T-helper 2 cell treated with Interferon-gamma antibody and Interleukin-4, amounts not matched to agents 5 μg/mL and 100 μg/mL, for 36 hours (primary cell): ENCODE results near the gene ZNF79.
A peak's percentile ranks its signal among the peaks of the same experiment; 100 is the strongest.

Source experiments
- DNase-seq: peaks from one replicate; pipeline ENCODE4 v3.0.0; 2021; ENCODE audit warnings: low spot score
- H3K27ac Mint-ChIP-seq: one replicate; pipeline ENCODE4 v1.8.0; 2021; ENCODE audit warnings: mild to moderate bottlenecking, mixed read lengths
- H3K27me3 Mint-ChIP-seq: one replicate; pipeline ENCODE4 v1.8.0; 2021; ENCODE audit warnings: low read depth, mixed read lengths
- H3K36me3 Mint-ChIP-seq: one replicate; pipeline ENCODE4 v1.8.0; 2021; ENCODE audit warnings: low read depth, mixed read lengths
- H3K4me1 Mint-ChIP-seq: one replicate; pipeline ENCODE4 v1.8.0; 2021; ENCODE audit warnings: low read depth, mixed read lengths
- H3K4me3 Mint-ChIP-seq: one replicate; pipeline ENCODE4 v1.8.0; 2022; ENCODE audit warnings: mild to moderate bottlenecking, moderate library complexity, mixed read lengths
- H3K9me3 Mint-ChIP-seq: one replicate; pipeline ENCODE4 v1.8.0; 2021; ENCODE audit warnings: mixed read lengths

Gene ZNF79

GRCh38 chr9:127423934-127424675, at the start of gene ZNF79:
Gene ZNF79, plus strand, starts transcription at chr9:127424382. Its CDS starts 406 bp downstream, at chr9:127424788.
- peak; percentile 96 for DNase-seq
- peak within 1 kb of the TSS; percentile 97 for H3K4me3 Mint-ChIP-seq
- peaks cover 15% of the 10 kb centered on the region for H3K36me3 Mint-ChIP-seq
- H3K27me3 Mint-ChIP-seq = no peaks in the 10 kb centered on the region
- peak within 1 kb of the TSS; percentile 93 for H3K27ac Mint-ChIP-seq
- peaks cover 31% of the 10 kb centered on the region for H3K4me1 Mint-ChIP-seq
- H3K9me3 Mint-ChIP-seq = no peaks in the 10 kb centered on the region

- Mint-ChIP-seq H3K36me3 (no peaks in the 10 kb centered on the region), H3K27ac (no peak overlapping the region), H3K27me3 (peaks cover 55% of the 10 kb centered on the region), H3K4me1 (no peaks in the 10 kb centered on the region), H3K9me3 (peaks cover 4% of the 10 kb centered on the region), H3K4me3 (no peak overlapping the region)
- no peak for DNase-seq
These were observed 43.7 kb upstream of the ZNF79 start for GRCh38 chr9:127380479-127380878.

GRCh38 chr9:127382541-127382940, 41.6 kb upstream of the ZNF79 start:
- H3K4me3 Mint-ChIP-seq = no peak overlapping the region
- peaks cover 54% of the 10 kb centered on the region for H3K27me3 Mint-ChIP-seq
- peaks cover 4% of the 10 kb centered on the region for H3K9me3 Mint-ChIP-seq
- no peaks in the 10 kb centered on the region for H3K36me3 Mint-ChIP-seq
- peaks cover 3% of the 10 kb centered on the region for H3K4me1 Mint-ChIP-seq
- H3K27ac Mint-ChIP-seq = no peak overlapping the region
- DNase-seq = no peak

- Mint-ChIP-seq H3K27ac (no peak overlapping the region), H3K9me3 (peaks cover 4% of the 10 kb centered on the region), H3K27me3 (peaks cover 54% of the 10 kb centered on the region), H3K4me3 (no peak overlapping the region), H3K4me1 (peaks cover 15% of the 10 kb centered on the region), H3K36me3 (no peaks in the 10 kb centered on the region)
- no peak for DNase-seq
These were observed 40.0 kb upstream of the ZNF79 start for GRCh38 chr9:127384016-127384730.

- DNase-seq = no peak
- no peak overlapping the region for H3K27ac Mint-ChIP-seq
- peaks cover 21% of the 10 kb centered on the region for H3K4me1 Mint-ChIP-seq
- H3K36me3 Mint-ChIP-seq = no peaks in the 10 kb centered on the region
- H3K4me3 Mint-ChIP-seq = no peak overlapping the region
- peaks cover 47% of the 10 kb centered on the region for H3K27me3 Mint-ChIP-seq
- no peaks in the 10 kb centered on the region for H3K9me3 Mint-ChIP-seq
These were observed 39.3 kb upstream of the ZNF79 start for GRCh38 chr9:127384901-127385300.

- no peaks in the 10 kb centered on the region for H3K9me3 Mint-ChIP-seq
- H3K27ac Mint-ChIP-seq = no peak overlapping the region
- H3K4me1 Mint-ChIP-seq = peaks cover 28% of the 10 kb centered on the region
- no peak overlapping the region for H3K4me3 Mint-ChIP-seq
- peaks cover 41% of the 10 kb centered on the region for H3K27me3 Mint-ChIP-seq
- peaks cover 2% of the 10 kb centered on the region for H3K36me3 Mint-ChIP-seq
- DNase-seq = no peak
These were observed 37.9 kb upstream of the ZNF79 start for GRCh38 chr9:127386249-127386648.

- no peak overlapping the region for H3K4me3 Mint-ChIP-seq
- H3K4me1 Mint-ChIP-seq = peaks cover 30% of the 10 kb centered on the region
- peaks cover 2% of the 10 kb centered on the region for H3K36me3 Mint-ChIP-seq
- H3K9me3 Mint-ChIP-seq = no peaks in the 10 kb centered on the region
- DNase-seq = no peak
- no peak overlapping the region for H3K27ac Mint-ChIP-seq
- peaks cover 42% of the 10 kb centered on the region for H3K27me3 Mint-ChIP-seq
These were observed 37.2 kb upstream of the ZNF79 start for GRCh38 chr9:127386981-127387380.

GRCh38 chr9:127388037-127388855, 35.9 kb upstream of the ZNF79 start:
- peak; percentile 87 for DNase-seq
- Mint-ChIP-seq H3K4me3 (peak overlapping the region; percentile 66), H3K4me1 (peaks cover 33% of the 10 kb centered on the region), H3K27ac (peak overlapping the region; percentile 69), H3K27me3 (peaks cover 42% of the 10 kb centered on the region), H3K9me3 (no peaks in the 10 kb centered on the region), H3K36me3 (peaks cover 2% of the 10 kb centered on the region)

GRCh38 chr9:127388856-127389238, 35.3 kb upstream of the ZNF79 start:
- Mint-ChIP-seq H3K27me3 (peaks cover 40% of the 10 kb centered on the region), H3K4me3 (peak overlapping the region; percentile 66), H3K36me3 (peaks cover 2% of the 10 kb centered on the region), H3K4me1 (peaks cover 35% of the 10 kb centered on the region), H3K9me3 (no peaks in the 10 kb centered on the region), H3K27ac (peak overlapping the region; percentile 68)
- peak; percentile 19 for DNase-seq

GRCh38 chr9:127389381-127390247, 34.6 kb upstream of the ZNF79 start:
- peak overlapping the region; percentile 13 for H3K4me3 Mint-ChIP-seq
- H3K27ac Mint-ChIP-seq = no peak overlapping the region
- H3K36me3 Mint-ChIP-seq = peaks cover 2% of the 10 kb centered on the region
- DNase-seq = no peak
- H3K27me3 Mint-ChIP-seq = peaks cover 38% of the 10 kb centered on the region
- peaks cover 35% of the 10 kb centered on the region for H3K4me1 Mint-ChIP-seq
- H3K9me3 Mint-ChIP-seq = no peaks in the 10 kb centered on the region

GRCh38 chr9:127390248-127390545, 34.0 kb upstream of the ZNF79 start:
- no peaks in the 10 kb centered on the region for H3K9me3 Mint-ChIP-seq
- H3K36me3 Mint-ChIP-seq = peaks cover 2% of the 10 kb centered on the region
- H3K4me1 Mint-ChIP-seq = peaks cover 35% of the 10 kb centered on the region
- DNase-seq = no peak
- H3K4me3 Mint-ChIP-seq = peak overlapping the region; percentile 13
- H3K27ac Mint-ChIP-seq = no peak overlapping the region
- H3K27me3 Mint-ChIP-seq = peaks cover 39% of the 10 kb centered on the region

- Mint-ChIP-seq H3K36me3 (peaks cover 2% of the 10 kb centered on the region), H3K27ac (no peak overlapping the region), H3K9me3 (no peaks in the 10 kb centered on the region), H3K4me1 (peaks cover 38% of the 10 kb centered on the region), H3K27me3 (peaks cover 40% of the 10 kb centered on the region), H3K4me3 (peak overlapping the region; percentile 13)
- no peak for DNase-seq
These were observed 33.6 kb upstream of the ZNF79 start for GRCh38 chr9:127390563-127390962.

GRCh38 chr9:127392166-127392565, 32.0 kb upstream of the ZNF79 start:
- DNase-seq = no peak
- Mint-ChIP-seq H3K9me3 (no peaks in the 10 kb centered on the region), H3K4me3 (no peak overlapping the region), H3K27ac (no peak overlapping the region), H3K27me3 (peaks cover 38% of the 10 kb centered on the region), H3K36me3 (peaks cover 2% of the 10 kb centered on the region), H3K4me1 (peaks cover 44% of the 10 kb centered on the region)
